Ramos (cell line): ENCODE data around the gene SMPDL3A.

ENCODE experiments used
- in situ Hi-C: fragments of 300-500 bp; cut with MboI; formaldehyde crosslinking; loops from one replicate; pipeline ENCODE4 v1.14.3; 2022; ENCODE audit warnings: low sequenced_read_pairs; ENCODE audit not compliant: unreplicated experiment

The SMPDL3A gene

DNA sequence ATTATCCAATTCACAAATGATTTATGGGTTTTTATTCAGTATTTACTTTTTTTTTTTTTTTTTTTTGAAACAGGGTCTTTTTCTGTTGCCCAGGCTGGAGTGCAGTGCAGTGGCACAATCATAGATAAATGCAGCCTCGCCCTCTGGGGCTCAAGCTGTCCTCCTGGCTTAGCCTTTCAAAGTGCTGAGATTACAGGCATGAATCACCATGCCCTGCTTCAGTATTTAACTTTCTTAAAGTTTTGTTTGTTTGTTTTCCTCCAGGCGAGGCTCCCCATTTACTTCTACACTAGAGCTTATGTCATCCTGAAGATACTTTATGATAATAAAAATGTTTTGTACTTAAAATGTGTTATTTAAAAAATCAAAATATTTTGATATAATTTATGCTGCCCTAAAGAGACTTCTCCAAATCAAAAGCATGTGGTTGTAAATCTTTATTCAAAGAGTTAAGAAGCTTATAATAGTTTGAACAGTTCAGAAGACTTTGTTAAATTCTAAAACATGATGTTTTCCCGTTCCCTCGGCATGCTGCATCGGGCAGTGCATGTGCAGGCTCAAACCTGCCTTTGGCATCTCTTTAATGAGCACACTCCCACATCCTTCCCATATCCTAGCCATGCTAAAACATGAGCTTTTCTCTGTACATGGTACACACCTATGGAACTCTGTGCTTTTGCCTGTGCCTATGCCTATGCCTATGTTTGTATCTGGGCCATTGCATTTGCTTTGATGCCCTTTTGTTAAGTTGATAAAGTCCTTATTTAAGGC lies 11.0 kb downstream of the SMPDL3A start:
- in situ Hi-C loops = no loop called here

DNA sequence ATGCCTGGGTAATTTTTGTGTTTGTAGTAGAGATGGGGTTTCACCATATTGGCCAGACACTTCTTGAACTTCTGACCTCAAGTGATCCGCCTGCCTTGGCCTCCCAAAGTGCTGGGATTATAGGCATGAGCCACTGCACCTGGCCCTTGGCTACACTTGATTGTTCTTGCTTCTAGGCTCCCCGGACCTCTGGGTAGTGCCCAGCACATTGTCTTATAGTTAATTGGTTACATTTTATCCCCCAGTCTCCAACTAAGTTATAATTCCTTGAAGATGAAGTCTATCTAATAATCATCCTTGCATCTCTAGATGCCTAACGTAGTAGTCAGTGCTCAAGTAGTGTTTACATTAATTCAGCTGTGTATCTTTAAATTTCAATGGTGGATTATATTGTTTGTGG lies 11.8 kb downstream of the SMPDL3A start:
- in situ Hi-C loops = no loop called here

DNA sequence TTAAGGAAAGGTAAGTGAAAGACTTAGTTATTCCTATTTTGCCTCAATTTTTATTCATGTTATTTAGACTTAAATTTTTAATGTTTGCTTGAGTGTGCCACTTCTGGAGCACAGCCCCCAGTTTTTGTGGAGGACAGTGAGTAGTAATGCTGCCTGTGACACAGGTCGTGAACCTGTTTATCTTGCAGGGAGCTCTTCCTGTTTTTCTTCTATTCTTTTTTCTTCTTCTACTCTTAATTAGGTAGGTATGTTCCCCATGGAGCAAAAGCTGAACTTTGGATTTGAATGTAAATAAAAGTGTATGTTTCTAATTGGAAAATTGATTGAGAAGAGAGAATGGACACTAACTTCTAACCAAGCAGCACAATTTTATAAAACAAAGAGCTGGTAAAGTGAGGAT lies 12.3 kb downstream of the SMPDL3A start:
- in situ Hi-C loops = no loop called here

- in situ Hi-C loops = no loop called here
Measured at GRCh38 chr6:122803171-122803661, 14.2 kb downstream of the SMPDL3A start.

DNA sequence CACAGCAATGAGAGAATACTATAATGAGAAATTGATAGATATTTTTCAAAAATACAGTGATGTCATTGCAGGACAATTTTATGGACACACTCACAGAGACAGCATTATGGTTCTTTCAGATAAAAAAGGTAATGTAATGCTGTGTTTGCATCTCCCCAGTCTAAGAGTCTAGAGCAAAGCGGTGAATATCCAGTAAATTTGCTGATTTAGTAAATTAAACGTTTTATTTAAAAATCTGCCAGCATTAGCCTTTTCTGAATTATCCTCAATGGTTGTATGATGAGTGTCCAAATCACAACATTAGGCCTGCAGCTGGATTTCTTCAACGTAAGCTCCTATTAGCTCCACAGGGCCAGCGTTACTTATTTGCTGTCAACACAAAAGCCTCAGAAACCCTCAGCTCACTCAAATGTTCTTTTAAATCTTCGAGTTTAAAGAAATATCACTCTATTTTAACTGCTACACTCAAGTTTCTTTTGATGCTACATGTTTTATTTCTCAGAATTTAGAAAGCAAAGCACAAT lies 16.0 kb downstream of the SMPDL3A start:
- in situ Hi-C loops = no loop called here

DNA sequence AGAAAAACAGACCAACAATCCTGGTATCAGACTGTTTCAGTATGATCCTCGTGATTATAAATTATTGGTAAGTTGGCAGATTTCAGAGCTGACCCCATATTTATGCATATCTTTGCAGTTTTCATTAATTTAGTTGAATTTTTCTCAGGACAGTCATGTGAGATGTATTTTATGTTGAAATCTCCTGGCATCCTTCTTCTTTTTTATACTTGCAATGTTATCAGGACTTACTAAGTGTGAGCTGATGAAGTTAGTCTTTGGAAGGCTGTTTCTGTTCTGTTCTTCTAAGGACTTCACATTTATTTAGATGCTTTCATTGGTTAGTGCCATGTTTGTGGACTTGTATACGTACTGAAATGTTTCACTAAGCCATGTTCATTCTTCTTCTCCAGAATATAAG lies 17.2 kb downstream of the SMPDL3A start:
- in situ Hi-C loops = no loop called here

- in situ Hi-C loops = no loop called here
Measured at GRCh38 chr6:122808121-122808885, 19.2 kb downstream of the SMPDL3A start.

DNA sequence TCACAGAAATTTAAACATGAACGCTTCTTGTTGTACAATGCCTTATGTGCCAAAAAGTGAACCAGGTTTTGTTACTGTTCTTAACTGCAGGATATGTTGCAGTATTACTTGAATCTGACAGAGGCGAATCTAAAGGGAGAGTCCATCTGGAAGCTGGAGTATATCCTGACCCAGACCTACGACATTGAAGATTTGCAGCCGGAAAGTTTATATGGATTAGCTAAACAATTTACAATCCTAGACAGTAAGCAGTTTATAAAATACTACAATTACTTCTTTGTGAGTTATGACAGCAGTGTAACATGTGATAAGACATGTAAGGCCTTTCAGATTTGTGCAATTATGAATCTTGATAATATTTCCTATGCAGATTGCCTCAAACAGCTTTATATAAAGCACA lies 19.9 kb downstream of the SMPDL3A start:
- in situ Hi-C loops = no loop called here

- in situ Hi-C loops = no loop called here
Measured at GRCh38 chr6:122809691-122810090, 20.6 kb downstream of the SMPDL3A start.

- in situ Hi-C loops = no loop called here
Measured at GRCh38 chr6:122810189-122810588, 21.1 kb downstream of the SMPDL3A start.

DNA sequence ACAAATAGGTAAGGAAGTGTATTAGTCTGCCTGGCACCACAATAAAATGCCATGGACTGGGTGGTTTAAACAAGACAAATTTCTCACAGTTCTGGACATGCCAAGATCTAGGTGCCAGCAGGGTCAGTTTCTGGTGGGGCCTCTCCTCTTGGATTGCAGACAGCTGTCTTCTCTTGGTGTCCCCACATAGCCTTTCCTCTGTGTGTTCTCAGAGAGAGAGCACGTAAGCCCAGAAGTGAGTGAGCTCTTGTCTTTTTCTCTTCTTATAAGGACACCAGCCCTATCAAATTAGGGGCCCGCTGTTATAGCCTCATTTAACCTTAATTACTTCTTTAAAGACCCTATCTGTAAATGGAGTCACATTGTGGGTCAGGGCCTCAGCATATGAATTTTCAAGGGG lies 28.3 kb downstream of the SMPDL3A start:
- in situ Hi-C loops = no loop called here

DNA sequence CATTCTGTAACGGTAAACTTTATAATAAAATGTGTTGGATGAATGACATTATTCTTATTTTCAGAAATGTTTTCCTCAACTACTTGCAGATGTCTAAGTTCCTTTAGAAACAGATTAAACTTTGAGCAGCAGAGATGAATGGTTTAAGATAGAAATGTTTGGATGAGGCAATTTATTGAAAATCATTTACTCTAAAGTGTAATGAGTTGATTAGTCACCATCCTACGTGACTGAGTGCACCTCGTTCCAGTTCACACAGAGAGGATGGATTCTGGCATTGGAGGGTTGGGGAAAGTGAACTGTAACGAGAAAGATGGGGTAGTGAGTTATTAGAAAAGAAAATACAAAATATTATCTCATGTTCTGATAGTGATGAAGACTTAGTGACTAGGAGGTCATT lies 28.7 kb downstream of the SMPDL3A start:
- in situ Hi-C loops = no loop called here

GRCh38 chr6:122818866-122819265 lies 29.8 kb downstream of the SMPDL3A start:
- in situ Hi-C loops = no loop called here

DNA sequence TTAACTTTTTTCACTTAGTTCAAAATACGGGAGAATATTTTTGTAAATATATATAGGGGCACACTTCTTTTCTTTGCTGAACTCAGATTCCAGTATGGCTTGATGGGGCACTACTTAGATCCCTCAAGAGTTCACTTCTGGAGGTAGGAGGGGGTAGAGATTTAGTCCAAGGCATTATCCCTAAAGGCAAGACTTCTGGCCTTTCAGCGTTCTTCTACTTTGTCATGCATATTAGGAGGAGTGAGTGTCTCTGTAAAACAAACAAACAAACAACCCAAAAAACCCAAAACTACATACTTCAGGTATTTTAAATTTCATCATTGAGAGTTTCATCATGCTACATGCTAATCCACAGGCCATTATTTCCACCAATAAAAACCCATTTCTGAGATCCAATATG lies 32.0 kb downstream of the SMPDL3A start:
- in situ Hi-C loops = no loop called here

DNA sequence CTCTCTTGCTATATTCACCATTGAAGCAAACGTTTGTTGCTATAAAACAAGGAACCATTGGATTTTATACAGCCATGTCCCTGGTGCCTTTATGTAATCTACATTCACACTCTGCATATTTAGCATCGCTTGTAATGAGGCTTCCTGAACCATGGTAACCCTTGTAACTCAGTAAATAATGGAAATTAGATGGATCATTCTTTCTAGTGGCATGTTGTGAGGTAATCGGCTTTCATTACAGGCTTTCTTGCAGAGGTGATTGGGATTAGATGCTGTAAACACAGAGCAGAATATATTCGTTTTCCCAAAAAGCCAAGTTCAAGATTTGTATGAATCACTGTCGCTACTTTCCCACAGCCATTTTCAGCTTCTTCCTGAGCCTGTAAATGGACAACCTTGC lies 36.1 kb downstream of the SMPDL3A start:
- in situ Hi-C loops = loop anchor here (25.0 kb wide), 1 partner anchor 88 kb away; no protein-coding TSS in a partner anchor

DNA sequence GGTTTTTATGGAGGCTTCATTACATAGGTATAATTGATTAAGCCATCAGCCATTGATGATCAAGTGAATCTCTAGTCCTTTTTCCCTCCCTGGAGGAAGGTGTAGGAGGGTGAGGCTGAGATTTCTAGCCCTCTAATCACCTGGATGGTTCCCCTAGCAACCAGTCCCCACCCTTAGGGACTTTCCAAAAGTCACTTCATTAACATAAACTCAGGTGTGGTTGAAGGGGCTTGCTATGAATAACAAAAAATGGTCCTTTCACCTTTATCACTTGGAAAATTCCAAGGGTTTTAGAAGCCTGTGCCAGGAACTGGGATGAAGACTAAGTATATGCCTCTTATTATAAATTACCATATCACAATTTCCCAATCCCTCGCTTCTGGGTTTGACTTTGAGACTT lies 40.4 kb downstream of the SMPDL3A start:
- in situ Hi-C loops = loop anchor here (25.0 kb wide), 1 partner anchor 92 kb away; no protein-coding TSS in a partner anchor

GRCh38 chr6:122831511-122831910 lies 42.5 kb downstream of the SMPDL3A start:
- in situ Hi-C loops = loop anchor here (25.0 kb wide), 1 partner anchor 94 kb away; no protein-coding TSS in a partner anchor

DNA sequence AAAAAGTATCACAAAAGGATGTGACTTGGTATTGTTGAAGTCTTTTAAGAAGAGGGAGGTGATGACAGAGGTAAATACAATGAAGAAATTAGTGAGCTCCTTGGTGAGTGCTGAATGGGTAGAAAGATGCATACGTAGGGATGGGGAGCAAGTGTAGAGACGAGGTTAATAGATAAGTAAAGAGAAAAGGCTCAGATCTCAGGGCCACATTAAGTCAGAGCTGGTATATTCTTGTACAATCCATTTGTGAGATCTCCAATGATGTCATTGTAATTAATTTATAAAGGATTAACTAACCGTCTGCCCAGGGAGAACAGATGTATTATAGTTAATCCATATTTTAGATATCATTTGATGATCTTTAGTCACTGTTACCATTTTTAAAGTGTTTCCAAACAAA lies 43.4 kb downstream of the SMPDL3A start:
- in situ Hi-C loops = loop anchor here (25.0 kb wide), 1 partner anchor 95 kb away; no protein-coding TSS in a partner anchor

GRCh38 chr6:122833021-122833491 lies 44.0 kb downstream of the SMPDL3A start:
- in situ Hi-C loops = loop anchor here (25.0 kb wide), 1 partner anchor 96 kb away; no protein-coding TSS in a partner anchor

DNA sequence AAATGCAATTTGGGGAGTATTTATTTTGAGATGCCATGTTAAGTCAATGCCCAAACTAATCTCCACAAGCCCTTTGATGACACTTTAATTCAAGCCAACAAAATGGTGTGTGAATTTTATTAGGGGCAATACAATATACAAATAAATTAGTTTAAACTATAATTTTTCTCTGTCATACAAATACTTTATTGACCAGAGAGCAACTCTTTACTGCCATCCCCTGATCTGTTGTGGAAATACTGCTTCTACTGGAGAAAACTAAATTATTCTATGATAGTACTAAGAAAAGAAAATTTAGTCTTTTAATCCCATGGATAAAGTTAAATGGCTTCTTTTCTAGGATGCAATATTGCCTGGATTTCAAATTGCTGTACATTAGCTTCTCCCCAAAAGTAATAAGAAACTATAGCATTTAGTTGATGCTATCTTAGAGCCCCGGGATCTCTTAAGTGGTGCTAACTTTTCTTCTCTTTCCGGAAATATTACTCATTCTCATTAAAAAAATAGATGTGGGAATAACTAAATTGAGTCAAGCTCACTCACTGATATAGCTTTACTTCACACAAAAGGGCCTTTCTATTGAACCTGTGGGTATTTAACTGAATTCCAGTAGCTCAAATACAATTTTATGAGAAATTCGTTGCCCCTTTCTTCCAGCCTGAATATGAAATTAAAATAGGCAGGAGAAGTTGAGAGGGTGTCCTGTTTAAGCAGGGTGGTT lies 49.2 kb downstream of the SMPDL3A start:
- in situ Hi-C loops = loop anchor here (25.0 kb wide), 1 partner anchor 101 kb away; no protein-coding TSS in a partner anchor
